Measurements from ENCODE around the gene TOP3A. TPM values are rescaled to one million over a fixed set of nuclear protein-coding genes. Genes with fewer than 3 reads are reported as not detected.

The TOP3A gene
- total RNA-seq, 1 experiment from 2014 or later, result 48.8 TPM

GRCh38 chr17:18233803-18234518 lies 80.8 kb downstream of the TOP3A start:
- RAD21 ChIA-PET (ENCODE audit: low non-redundant PET in 1 of 2, low total read pairs in 2 of 2, uncharacterized antibody in 2 of 2, unreplicated experiment in 2 of 2), result no interaction called here
- Histone ChIP-seq H3K9me3 (ENCODE audit: control insufficient read depth in 1 of 2, insufficient read depth in 1 of 2, low read depth in 1 of 2, low read length in 2 of 2) (no peaks in the 10 kb centered on the region), H3K4me3 (replicated peaks in 1 of 2; ENCODE audit: low read depth in 1 of 2, low read length in 2 of 2) (no peak overlapping the region), H3K4me2 (ENCODE audit: low read length) (no peak overlapping the region), H3K27me3 (ENCODE audit: insufficient read depth, low read length) (no peaks in the 10 kb centered on the region), H3K79me2 (ENCODE audit: insufficient read depth, low read length) (no peaks in the 10 kb centered on the region), H3K9ac (ENCODE audit: low read length) (no peak overlapping the region), H3K36me3 (ENCODE audit: control insufficient read depth in 1 of 2, insufficient read depth in 2 of 2, low read length in 2 of 2) (no peaks in the 10 kb centered on the region; a peak in 1 of 4 replicates), H2AFZ (ENCODE audit: low read depth, low read length, poor library complexity, severe bottlenecking) (no peak overlapping the region), H3K27ac (ENCODE audit: low read depth, low read length) (no peak overlapping the region), H4K20me1 (ENCODE audit: insufficient read depth) (no peaks in the 10 kb centered on the region), H3K4me1 (ENCODE audit: control insufficient read depth in 1 of 2, insufficient read depth in 2 of 2, low read length in 2 of 2) (peaks cover 0 to 13% of the 10 kb centered on the region in 2 experiments; a peak in 2 of 4 replicates), H3K9me2 (ENCODE audit: insufficient read depth) (no peaks in the 10 kb centered on the region)
- BruUV-seq (replicated peaks), result no TSS peak
- no peak for ATAC-seq
- intact Hi-C loops (cut with micrococcal nuclease), result no loop called here
- DNase-seq (ENCODE audit: low read depth, low spot score), result no peak
- POLR2A ChIA-PET, result no interaction called here
- CTCF ChIA-PET, result no interaction called here
- no peak for TF ChIP-seq FOSL1 (IDR thresholded peaks at IDR 0.05; ENCODE audit: low read depth)

DNA sequence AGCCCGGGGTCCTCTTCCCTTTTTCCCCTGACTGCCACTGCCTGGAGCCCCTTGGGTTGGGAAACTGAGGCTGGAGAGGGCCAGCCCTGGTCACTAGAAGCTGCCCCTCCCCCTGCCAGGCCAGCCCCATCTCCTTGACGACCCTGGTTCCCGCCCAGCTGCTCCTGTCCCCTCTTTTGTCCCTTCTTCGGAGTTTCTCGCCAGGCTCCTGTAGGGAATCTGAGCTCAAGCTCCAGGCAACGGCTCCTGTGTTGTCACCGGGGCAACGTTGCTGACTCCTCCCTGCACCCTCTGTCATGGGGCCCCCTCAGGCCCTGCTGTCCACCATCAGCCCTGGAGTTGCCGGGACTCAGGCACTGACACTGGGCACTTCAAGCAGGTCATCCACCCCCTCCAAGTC lies 83.6 kb downstream of the TOP3A start:
- no peaks in the 10 kb centered on the region for H3K27me3 ChIP-seq (ENCODE audit: insufficient read depth, low read length)
- no peak overlapping the region for H3K4me2 ChIP-seq (ENCODE audit: low read length)
- no peak overlapping the region for H2AFZ ChIP-seq (ENCODE audit: low read depth, low read length, poor library complexity, severe bottlenecking)
- ChIA-PET POLR2A (no interaction called here), CTCF (no interaction called here), RAD21 (ENCODE audit: low non-redundant PET in 1 of 2, low total read pairs in 2 of 2, uncharacterized antibody in 2 of 2, unreplicated experiment in 2 of 2) (no interaction called here)
- intact Hi-C loops (cut with micrococcal nuclease), result no loop called here
- peaks cover 8 to 19% of the 10 kb centered on the region in 2 experiments; a peak in 3 of 4 replicates for H3K4me1 ChIP-seq (ENCODE audit: control insufficient read depth in 1 of 2, insufficient read depth in 2 of 2, low read length in 2 of 2)
- peaks cover 13% of the 10 kb centered on the region; the same call in 1 of the 2 replicates for H3K79me2 ChIP-seq (ENCODE audit: insufficient read depth, low read length)
- H3K27ac ChIP-seq (ENCODE audit: low read depth, low read length), result no peak overlapping the region
- H4K20me1 ChIP-seq (ENCODE audit: insufficient read depth), result no peaks in the 10 kb centered on the region
- no peaks in the 10 kb centered on the region for H3K9me2 ChIP-seq (ENCODE audit: insufficient read depth)
- H3K4me3 ChIP-seq (replicated peaks in 1 of 2; ENCODE audit: low read depth in 1 of 2, low read length in 2 of 2), result no peak overlapping the region
- ATAC-seq, result no peak; the same call in 1 of the 2 replicates
- BruUV-seq (replicated peaks), result no TSS peak
- no peak overlapping the region for H3K9ac ChIP-seq (ENCODE audit: low read length)
- TF ChIP-seq ZNF274 (IDR thresholded peaks at IDR 0.05; ENCODE audit: low read depth, low read length) (no peak), TCF7L2 (IDR thresholded peaks at IDR 0.05; ENCODE audit: borderline replicate concordance, extremely low read depth, insufficient read depth, insufficient read length) (no peak), POLR2A (IDR thresholded peaks at IDR 0.05; ENCODE audit: borderline replicate concordance, extremely low read depth, insufficient read depth, insufficient read length) (no peak), JUND (IDR thresholded peaks at IDR 0.05) (no peak)
- H3K9me3 ChIP-seq (ENCODE audit: control insufficient read depth in 1 of 2, insufficient read depth in 1 of 2, low read depth in 1 of 2, low read length in 2 of 2), result no peaks in the 10 kb centered on the region
- H3K36me3 ChIP-seq (ENCODE audit: control insufficient read depth in 1 of 2, insufficient read depth in 2 of 2, low read length in 2 of 2), result no peaks in the 10 kb centered on the region
- no peak for DNase-seq (ENCODE audit: low read depth, low spot score)
